ENCODE results near the gene RETN. TPM values are rescaled to one million over a fixed set of nuclear protein-coding genes. Genes with fewer than 3 reads are reported as not detected.

The RETN gene
- total and polyA plus RNA-seq, 2 of the 8 experiments (the other 6 are each of a cell fraction or from before 2014, with no cell fraction given): not detected

- TF ChIP-seq ZNF274 (IDR thresholded peaks at IDR 0.05; ENCODE audit: borderline replicate concordance, extremely low read depth, low read length): no peak
- no peak for TF ChIP-seq CREB1 (IDR thresholded peaks at IDR 0.05)
- no peak for TF ChIP-seq NANOG (IDR thresholded peaks at IDR 0.05; ENCODE audit: insufficient read depth, low read depth, low read length, poor library complexity, severe bottlenecking)
Measured at GRCh38 chr19:7624810-7625209, 44.0 kb upstream of the RETN start (continued).

All from H1 (cell line).